ENCODE results near the gene RNASE11. TPM values are rescaled to one million over a fixed set of nuclear protein-coding genes. Genes with fewer than 3 reads are reported as not detected.

RNASE11 gene
- total and polyA plus RNA-seq, 10 of the 15 experiments (the other 5 are each of a cell fraction or from before 2014, with no cell fraction given), result not detected

DNA sequence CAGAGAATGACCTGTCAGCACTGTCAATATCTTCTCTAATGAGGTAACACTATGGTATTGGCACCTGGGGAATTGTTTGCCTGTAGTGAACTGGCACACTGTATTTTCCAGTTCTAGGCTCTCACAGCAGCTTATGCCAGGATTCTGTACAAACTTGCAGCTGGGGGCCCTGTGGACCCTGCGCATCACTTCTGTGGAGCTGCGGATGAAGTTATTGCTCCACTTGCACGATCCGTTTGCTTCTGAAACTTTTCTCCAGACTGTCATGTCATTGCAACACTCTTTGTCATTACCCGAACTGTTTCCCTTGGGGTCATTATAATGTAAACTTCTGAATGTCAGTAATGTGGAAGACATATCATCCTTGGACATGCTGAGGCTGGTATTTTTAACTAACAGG lies 3.9 kb downstream of the RNASE11 start (continued):
- TF ChIP-seq, protein P1, sequence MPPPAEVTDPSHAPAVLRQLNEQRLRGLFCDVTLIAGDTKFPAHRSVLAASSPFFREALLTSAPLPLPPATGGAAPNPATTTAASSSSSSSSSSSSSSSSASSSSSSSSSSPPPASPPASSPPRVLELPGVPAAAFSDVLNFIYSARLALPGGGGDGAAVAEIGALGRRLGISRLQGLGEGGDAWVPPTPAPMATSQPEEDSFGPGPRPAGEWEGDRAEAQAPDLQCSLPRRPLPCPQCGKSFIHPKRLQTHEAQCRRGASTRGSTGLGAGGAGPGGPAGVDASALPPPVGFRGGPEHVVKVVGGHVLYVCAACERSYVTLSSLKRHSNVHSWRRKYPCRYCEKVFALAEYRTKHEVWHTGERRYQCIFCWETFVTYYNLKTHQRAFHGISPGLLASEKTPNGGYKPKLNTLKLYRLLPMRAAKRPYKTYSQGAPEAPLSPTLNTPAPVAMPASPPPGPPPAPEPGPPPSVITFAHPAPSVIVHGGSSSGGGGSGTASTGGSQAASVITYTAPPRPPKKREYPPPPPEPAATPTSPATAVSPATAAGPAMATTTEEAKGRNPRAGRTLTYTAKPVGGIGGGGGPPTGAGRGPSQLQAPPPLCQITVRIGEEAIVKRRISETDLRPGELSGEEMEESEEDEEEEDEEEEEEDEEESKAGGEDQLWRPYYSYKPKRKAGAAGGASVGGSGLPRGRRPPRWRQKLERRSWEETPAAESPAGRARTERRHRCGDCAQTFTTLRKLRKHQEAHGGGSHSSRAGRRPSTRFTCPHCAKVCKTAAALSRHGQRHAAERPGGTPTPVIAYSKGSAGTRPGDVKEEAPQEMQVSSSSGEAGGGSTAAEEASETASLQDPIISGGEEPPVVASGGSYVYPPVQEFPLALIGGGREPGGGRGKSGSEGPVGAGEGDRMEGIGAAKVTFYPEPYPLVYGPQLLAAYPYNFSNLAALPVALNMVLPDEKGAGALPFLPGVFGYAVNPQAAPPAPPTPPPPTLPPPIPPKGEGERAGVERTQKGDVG (CRISPR knock-in tag; IDR thresholded peaks at IDR 0.05), result no peak

DNA sequence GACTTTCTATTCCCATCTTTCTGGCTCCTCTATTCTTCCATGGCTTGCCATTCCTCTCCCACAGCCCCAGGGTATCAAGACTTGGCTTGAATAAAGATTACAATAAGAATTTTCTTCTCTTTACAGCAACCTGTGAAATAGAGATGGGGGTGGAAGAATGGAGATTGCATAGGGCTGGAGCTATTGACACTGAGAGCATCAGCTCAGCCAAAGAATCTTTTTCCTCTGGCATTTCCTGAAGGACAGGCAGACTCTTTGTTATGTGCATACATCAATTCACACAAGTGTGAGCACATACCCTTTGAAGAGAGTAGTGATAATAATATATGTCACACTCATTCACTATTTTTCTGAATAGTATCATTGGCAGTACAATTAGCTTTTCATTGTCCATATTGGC lies 4.7 kb downstream of the RNASE11 start:
- no peaks in the 10 kb centered on the region for H3K4me1 ChIP-seq (ENCODE audit: control insufficient read depth, insufficient read depth, low read length)
- no peak overlapping the region for H3K4me2 ChIP-seq (ENCODE audit: control insufficient read depth, insufficient read depth)
- BruUV-seq (replicated peaks), result no TSS peak
- no peak overlapping the region for H3K9ac ChIP-seq (ENCODE audit: control insufficient read depth, insufficient read depth, low read length)
- H2AFZ ChIP-seq (ENCODE audit: control insufficient read depth, low read depth, low read length), result no peak overlapping the region
- H3K4me3 ChIP-seq, result no peak overlapping the region
- intact Hi-C loops (cut with micrococcal nuclease; ENCODE audit: unreplicated experiment) (no loop called here), in situ Hi-C loops (cut with MboI) (no loop called here)
- no peak overlapping the region for H3K27ac ChIP-seq (ENCODE audit: control insufficient read depth, insufficient read depth)
- ATAC-seq (no peak), FAIRE-seq (no peak), DNase-seq (ENCODE audit: low read depth, low spot score) (no peak)
- no peaks in the 10 kb centered on the region for H3K79me2 ChIP-seq (ENCODE audit: control insufficient read depth, insufficient read depth, low read length)
- ChIA-PET POLR2A (no interaction called here), CTCF (interaction anchor here (0.8 kb wide), 1 partner anchor 26 kb away, joined by 3 read pairs; no protein-coding TSS in a partner anchor), RAD21 (ENCODE audit: unreplicated experiment) (no interaction called here), SMC1A (ENCODE audit: uncharacterized antibody, unreplicated experiment) (no interaction called here)
- H3K36me3 ChIP-seq (ENCODE audit: control insufficient read depth in 2 of 2, insufficient read depth in 2 of 2, low read length in 1 of 2), result no peaks in the 10 kb centered on the region
- H4K20me1 ChIP-seq (ENCODE audit: control insufficient read depth, insufficient read depth), result no peaks in the 10 kb centered on the region
- H3K27me3 ChIP-seq (replicated peaks in 1 of 2; ENCODE audit: control insufficient read depth in 2 of 2, insufficient read depth in 2 of 2, low read length in 1 of 2), result no peaks in the 10 kb centered on the region; a peak in 1 of 4 replicates
- TF ChIP-seq POLR2AphosphoS2 (IDR thresholded peaks at IDR 0.05; ENCODE audit: low read depth, low read length) (no peak), NRF1 (conservative IDR thresholded peaks at IDR 0.05; ENCODE audit: low read depth, low read length) (no peak), NBN (IDR thresholded peaks at IDR 0.05) (no peak), IKZF1 (conservative IDR thresholded peaks at IDR 0.05) (no peak), YBX1 (IDR thresholded peaks at IDR 0.05) (no peak)
- TF ChIP-seq, protein P2, sequence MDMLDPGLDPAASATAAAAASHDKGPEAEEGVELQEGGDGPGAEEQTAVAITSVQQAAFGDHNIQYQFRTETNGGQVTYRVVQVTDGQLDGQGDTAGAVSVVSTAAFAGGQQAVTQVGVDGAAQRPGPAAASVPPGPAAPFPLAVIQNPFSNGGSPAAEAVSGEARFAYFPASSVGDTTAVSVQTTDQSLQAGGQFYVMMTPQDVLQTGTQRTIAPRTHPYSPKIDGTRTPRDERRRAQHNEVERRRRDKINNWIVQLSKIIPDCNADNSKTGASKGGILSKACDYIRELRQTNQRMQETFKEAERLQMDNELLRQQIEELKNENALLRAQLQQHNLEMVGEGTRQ (IDR thresholded peaks at IDR 0.05; ENCODE audit: borderline replicate concordance, low read depth, low read length), result no peak
- TF ChIP-seq, protein P3, sequence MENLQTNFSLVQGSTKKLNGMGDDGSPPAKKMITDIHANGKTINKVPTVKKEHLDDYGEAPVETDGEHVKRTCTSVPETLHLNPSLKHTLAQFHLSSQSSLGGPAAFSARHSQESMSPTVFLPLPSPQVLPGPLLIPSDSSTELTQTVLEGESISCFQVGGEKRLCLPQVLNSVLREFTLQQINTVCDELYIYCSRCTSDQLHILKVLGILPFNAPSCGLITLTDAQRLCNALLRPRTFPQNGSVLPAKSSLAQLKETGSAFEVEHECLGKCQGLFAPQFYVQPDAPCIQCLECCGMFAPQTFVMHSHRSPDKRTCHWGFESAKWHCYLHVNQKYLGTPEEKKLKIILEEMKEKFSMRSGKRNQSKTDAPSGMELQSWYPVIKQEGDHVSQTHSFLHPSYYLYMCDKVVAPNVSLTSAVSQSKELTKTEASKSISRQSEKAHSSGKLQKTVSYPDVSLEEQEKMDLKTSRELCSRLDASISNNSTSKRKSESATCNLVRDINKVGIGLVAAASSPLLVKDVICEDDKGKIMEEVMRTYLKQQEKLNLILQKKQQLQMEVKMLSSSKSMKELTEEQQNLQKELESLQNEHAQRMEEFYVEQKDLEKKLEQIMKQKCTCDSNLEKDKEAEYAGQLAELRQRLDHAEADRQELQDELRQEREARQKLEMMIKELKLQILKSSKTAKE (IDR thresholded peaks at IDR 0.05; ENCODE audit: low read depth, poor library complexity, severe bottlenecking), result no peak
- TF ChIP-seq, protein P4, sequence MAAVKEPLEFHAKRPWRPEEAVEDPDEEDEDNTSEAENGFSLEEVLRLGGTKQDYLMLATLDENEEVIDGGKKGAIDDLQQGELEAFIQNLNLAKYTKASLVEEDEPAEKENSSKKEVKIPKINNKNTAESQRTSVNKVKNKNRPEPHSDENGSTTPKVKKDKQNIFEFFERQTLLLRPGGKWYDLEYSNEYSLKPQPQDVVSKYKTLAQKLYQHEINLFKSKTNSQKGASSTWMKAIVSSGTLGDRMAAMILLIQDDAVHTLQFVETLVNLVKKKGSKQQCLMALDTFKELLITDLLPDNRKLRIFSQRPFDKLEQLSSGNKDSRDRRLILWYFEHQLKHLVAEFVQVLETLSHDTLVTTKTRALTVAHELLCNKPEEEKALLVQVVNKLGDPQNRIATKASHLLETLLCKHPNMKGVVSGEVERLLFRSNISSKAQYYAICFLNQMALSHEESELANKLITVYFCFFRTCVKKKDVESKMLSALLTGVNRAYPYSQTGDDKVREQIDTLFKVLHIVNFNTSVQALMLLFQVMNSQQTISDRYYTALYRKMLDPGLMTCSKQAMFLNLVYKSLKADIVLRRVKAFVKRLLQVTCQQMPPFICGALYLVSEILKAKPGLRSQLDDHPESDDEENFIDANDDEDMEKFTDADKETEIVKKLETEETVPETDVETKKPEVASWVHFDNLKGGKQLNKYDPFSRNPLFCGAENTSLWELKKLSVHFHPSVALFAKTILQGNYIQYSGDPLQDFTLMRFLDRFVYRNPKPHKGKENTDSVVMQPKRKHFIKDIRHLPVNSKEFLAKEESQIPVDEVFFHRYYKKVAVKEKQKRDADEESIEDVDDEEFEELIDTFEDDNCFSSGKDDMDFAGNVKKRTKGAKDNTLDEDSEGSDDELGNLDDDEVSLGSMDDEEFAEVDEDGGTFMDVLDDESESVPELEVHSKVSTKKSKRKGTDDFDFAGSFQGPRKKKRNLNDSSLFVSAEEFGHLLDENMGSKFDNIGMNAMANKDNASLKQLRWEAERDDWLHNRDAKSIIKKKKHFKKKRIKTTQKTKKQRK (IDR thresholded peaks at IDR 0.05; ENCODE audit: low read depth, low read length), result no peak
- no peaks in the 10 kb centered on the region for H3K9me3 ChIP-seq (replicated peaks; ENCODE audit: control insufficient read depth, insufficient read depth, low read length)
